ENCODE results near the gene ZFAND3.
A peak's percentile ranks its signal among the peaks of the same experiment; 100 is the strongest.
"Not testable (repeated sequence)": the region's sequence is repeated elsewhere in the genome, so short reads cannot be mapped to it uniquely, and the experiment has no call there.

The ZFAND3 gene

GRCh38 chr6:37988696-37989095 lies 169.2 kb downstream of the ZFAND3 start:
- H3K4me3 ChIP-seq (ENCODE audit: control insufficient read depth, low read depth, low read length): no peak overlapping the region
- TF ChIP-seq, protein P1, sequence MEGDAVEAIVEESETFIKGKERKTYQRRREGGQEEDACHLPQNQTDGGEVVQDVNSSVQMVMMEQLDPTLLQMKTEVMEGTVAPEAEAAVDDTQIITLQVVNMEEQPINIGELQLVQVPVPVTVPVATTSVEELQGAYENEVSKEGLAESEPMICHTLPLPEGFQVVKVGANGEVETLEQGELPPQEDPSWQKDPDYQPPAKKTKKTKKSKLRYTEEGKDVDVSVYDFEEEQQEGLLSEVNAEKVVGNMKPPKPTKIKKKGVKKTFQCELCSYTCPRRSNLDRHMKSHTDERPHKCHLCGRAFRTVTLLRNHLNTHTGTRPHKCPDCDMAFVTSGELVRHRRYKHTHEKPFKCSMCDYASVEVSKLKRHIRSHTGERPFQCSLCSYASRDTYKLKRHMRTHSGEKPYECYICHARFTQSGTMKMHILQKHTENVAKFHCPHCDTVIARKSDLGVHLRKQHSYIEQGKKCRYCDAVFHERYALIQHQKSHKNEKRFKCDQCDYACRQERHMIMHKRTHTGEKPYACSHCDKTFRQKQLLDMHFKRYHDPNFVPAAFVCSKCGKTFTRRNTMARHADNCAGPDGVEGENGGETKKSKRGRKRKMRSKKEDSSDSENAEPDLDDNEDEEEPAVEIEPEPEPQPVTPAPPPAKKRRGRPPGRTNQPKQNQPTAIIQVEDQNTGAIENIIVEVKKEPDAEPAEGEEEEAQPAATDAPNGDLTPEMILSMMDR (conservative IDR thresholded peaks at IDR 0.05; ENCODE audit: control insufficient read depth, insufficient read depth, low read depth, low read length): no peak
- DNase-seq (ENCODE audit: low read depth): no peak

DNA sequence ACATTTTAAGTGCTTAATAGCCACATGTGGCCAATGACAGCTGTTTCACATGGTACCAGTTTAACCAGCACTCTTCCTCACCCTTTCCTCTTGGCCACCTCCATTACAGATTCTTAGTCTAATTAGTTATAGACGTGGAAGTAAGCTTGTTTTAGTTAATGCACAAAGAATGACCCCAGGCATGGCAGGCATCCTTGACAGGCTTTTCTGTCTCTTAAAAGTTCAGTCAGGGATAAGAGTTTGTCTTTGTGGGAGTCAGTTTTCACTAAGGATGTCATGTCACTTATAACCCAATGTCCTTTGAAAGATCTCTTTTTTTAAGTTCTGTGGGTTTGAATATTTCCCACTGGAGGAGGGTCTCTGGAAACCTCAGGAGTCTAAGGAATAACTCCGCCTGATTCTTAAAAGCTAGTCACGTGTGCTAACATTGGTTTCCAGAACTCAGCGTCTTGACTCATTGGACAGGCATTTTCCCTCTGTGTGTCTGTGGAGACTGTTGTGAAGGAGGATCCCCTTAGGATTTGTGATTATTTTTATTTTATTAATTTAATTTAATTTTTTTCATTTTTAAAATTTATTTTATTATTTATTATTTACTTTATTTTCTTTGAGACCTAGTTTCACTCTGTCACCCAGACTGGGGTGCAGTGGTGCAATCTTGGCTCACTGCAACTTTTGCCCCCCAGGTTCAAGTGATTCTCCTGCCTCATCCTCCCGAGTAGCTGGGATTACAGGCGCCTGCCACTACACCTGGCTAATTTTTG lies 171.4 kb downstream of the ZFAND3 start:
- TF ChIP-seq, protein P1 (conservative IDR thresholded peaks at IDR 0.05; ENCODE audit: control insufficient read depth, insufficient read depth, low read depth, low read length): no peak
- peak; percentile 87 for DNase-seq (ENCODE audit: low read depth)
- H3K4me3 ChIP-seq (ENCODE audit: control insufficient read depth, low read depth, low read length): no peak overlapping the region

DNA sequence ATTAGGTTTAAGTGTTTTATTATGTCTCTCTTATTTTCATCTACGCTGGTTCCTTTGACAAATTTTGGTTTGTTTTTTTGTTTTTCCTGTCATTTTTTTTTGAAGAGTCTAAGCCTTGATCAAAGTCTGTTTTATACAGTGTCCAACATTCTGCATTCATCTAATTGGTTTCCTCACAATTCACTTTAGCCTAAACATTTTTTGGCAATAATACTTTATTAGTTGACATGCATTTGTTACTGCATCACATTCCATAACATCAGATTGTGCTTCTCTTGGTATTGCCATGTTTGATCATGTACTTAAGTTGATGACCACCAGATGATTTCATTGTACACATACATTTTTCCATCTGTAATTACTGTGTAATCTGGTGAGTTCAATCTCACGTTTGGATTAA lies 173.2 kb downstream of the ZFAND3 start:
- TF ChIP-seq, protein P1 (conservative IDR thresholded peaks at IDR 0.05; ENCODE audit: control insufficient read depth, insufficient read depth, low read depth, low read length): no peak
- no peak overlapping the region for H3K4me3 ChIP-seq (ENCODE audit: control insufficient read depth, low read depth, low read length)
- DNase-seq (ENCODE audit: low read depth): no peak

- DNase-seq (ENCODE audit: low read depth); H3K4me3 ChIP-seq (ENCODE audit: control insufficient read depth, low read depth, low read length): not testable (repeated sequence)
These were observed 173.7 kb downstream of the ZFAND3 start for GRCh38 chr6:37993194-37993593.

GRCh38 chr6:37993596-37993995 lies 174.1 kb downstream of the ZFAND3 start:
- DNase-seq (ENCODE audit: low read depth): no peak
- TF ChIP-seq, protein P1 (conservative IDR thresholded peaks at IDR 0.05; ENCODE audit: control insufficient read depth, insufficient read depth, low read depth, low read length): no peak
- no peak overlapping the region for H3K4me3 ChIP-seq (ENCODE audit: control insufficient read depth, low read depth, low read length)

DNA sequence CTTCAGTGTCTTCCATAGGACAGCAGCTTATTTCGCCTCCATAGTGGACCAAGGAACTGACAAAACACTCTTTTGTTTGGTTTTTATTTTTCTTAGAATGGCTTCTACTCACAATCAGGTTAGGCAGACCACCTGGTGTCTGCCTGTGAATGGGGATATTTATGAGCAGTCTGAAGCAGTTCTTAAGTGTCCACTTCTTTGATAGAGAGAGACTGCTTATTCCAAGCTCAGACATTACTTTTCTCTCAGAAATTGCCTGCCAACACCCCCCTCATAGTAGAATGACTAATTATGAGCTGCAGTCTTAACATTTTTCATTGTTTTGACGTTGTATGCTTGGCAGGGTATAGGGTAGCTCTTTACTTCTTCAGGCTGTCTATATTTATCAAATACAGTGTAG lies 174.7 kb downstream of the ZFAND3 start:
- TF ChIP-seq, protein P1 (conservative IDR thresholded peaks at IDR 0.05; ENCODE audit: control insufficient read depth, insufficient read depth, low read depth, low read length): no peak
- no peak overlapping the region for H3K4me3 ChIP-seq (ENCODE audit: control insufficient read depth, low read depth, low read length)
- DNase-seq (ENCODE audit: low read depth): peak; percentile 50

- H3K4me3 ChIP-seq (ENCODE audit: control insufficient read depth, low read depth, low read length): no peak overlapping the region
- TF ChIP-seq, protein P1 (conservative IDR thresholded peaks at IDR 0.05; ENCODE audit: control insufficient read depth, insufficient read depth, low read depth, low read length): no peak
- no peak for DNase-seq (ENCODE audit: low read depth)
These were observed 178.8 kb downstream of the ZFAND3 start for GRCh38 chr6:37998366-37998765.
